ENCODE data around the gene TSC22D2.

GRCh38 chr3:150370122-150370602, 37.9 kb upstream of the TSC22D2 start:
- TF ChIP-seq, protein P1, sequence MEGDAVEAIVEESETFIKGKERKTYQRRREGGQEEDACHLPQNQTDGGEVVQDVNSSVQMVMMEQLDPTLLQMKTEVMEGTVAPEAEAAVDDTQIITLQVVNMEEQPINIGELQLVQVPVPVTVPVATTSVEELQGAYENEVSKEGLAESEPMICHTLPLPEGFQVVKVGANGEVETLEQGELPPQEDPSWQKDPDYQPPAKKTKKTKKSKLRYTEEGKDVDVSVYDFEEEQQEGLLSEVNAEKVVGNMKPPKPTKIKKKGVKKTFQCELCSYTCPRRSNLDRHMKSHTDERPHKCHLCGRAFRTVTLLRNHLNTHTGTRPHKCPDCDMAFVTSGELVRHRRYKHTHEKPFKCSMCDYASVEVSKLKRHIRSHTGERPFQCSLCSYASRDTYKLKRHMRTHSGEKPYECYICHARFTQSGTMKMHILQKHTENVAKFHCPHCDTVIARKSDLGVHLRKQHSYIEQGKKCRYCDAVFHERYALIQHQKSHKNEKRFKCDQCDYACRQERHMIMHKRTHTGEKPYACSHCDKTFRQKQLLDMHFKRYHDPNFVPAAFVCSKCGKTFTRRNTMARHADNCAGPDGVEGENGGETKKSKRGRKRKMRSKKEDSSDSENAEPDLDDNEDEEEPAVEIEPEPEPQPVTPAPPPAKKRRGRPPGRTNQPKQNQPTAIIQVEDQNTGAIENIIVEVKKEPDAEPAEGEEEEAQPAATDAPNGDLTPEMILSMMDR (IDR thresholded peaks at IDR 0.05; ENCODE audit: insufficient read depth, low read depth, low read length) = no peak
- no peak for TF ChIP-seq EZH2 (IDR thresholded peaks at IDR 0.05; ENCODE audit: insufficient read depth, low read length)
